SHP77 treated with DMSO at 0.1 percent for 48 hours (cell line): ENCODE data around the gene SUSD3.
"Not testable (repeated sequence)": the region's sequence is repeated elsewhere in the genome, so short reads cannot be mapped to it uniquely, and the experiment has no call there.

Experiments
- DNase-seq: peaks from one replicate; lab custom pipeline; 2025; lab: John Stamatoyannopoulos, UW

Gene SUSD3

DNA sequence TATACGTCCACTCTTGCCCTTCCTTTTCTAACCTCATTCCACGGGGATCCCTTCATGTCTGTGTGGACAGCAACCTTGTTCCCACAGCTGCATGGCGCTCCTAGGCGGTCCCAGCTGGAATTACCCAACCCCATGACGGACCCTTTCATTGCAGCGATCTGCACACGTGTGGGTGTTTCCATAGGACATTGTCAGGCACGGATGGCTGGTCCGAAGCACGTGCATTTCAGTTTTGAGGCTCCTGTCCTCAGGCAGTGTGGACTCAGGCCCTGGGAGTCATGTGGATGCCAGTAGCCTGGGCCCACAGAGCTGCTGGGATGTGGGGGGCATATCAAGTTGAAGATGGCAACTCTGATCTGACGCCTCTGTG is 52.5 kb downstream of the SUSD3 start:
- no peak for DNase-seq

DNA sequence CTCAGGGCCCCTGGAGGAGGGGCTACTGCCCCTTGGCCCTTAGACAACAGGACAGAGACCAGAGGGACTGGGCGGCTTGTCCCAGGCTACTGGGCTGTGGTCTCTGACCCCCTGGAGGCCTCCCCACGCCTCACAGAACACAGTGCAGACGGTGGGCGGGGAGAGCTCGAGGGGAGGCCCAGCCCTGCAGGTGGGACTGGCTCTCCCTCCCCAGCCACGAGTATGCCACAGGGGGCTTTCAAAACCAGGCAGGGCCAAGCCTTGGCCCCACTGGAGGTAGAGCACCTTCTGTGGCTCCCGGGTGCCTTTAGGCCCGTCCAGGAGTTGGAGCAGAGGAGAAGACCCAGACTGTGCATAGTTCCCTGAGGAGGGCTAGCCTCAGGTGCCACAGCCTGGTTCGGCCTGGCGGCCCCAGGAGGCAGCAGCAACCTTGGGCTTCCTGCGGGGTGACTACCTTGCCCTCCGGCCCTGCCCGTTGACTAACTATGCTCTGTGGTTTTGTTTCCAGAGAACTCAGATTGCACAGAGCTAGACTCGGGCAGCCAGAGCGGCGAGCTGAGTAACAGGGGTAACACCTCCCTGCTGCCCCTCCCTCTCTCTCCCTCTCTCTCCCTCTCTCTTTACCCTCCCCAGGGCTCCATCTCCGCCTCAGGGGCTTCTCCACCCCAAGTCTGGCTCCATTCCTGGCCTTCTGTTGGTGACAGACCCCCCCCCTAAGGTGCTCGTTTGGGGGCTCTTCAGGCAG is 53.0 kb downstream of the SUSD3 start:
- DNase-seq: no peak

DNA sequence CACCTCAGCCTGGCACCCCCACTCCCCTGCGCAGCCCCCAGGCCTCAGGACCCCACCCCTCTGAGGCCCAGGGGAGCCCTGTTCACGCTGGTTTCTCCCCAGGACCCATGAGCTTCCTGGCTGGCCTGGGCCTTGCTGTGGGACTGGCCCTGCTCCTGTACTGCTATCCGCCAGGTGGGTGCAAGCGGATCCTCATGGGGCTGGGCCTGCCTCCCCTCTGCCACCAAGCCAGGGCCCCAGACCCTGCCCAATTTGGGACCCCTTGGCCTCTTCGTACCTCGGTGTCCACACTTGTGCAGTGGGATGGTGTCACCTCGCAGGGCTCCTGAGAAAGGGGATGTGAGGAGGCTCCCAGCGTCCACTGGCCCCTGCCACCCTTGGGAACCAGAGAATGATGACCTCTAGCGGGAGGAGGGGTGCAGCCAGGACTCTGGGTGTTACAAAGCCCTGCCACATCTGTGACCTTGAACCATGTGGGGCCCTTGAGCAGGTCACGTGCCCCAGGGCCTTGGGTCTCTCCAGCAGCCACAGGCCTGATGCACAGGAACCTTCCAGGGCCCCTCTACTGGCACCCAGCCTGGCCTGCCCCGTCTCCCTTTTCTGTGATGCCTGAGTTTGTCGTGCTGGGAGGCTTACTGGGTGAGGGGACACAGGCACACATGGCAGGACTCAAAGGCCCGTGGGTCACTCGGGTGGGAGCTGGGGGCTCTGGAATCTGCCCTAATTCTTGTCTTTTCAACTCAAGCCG is 53.8 kb downstream of the SUSD3 start:
- no peak for DNase-seq

DNA sequence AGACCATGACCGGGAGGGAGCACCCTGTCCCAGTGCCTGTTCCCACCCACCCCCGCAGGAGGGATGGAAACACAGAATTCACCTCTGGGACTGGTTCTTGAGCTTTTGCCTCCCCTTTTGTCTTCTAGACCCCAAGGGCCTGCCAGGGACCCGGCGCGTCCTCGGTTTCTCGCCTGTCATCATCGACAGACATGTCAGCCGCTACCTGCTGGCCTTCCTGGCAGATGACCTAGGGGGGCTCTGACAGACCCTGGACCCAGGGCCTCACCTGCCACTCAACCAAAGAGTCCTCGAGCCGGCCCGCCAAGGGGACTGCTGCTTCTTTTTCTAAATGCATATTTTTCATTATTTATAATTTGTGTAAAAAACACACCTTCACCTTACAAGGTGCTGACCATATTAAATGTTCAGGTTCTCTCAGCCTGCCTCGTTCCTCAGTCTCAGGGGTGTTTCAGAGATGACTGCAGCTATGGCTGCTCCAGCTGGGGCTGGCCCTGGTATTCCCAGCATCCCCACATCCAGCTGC is 54.4 kb downstream of the SUSD3 start:
- DNase-seq: no peak

DNA sequence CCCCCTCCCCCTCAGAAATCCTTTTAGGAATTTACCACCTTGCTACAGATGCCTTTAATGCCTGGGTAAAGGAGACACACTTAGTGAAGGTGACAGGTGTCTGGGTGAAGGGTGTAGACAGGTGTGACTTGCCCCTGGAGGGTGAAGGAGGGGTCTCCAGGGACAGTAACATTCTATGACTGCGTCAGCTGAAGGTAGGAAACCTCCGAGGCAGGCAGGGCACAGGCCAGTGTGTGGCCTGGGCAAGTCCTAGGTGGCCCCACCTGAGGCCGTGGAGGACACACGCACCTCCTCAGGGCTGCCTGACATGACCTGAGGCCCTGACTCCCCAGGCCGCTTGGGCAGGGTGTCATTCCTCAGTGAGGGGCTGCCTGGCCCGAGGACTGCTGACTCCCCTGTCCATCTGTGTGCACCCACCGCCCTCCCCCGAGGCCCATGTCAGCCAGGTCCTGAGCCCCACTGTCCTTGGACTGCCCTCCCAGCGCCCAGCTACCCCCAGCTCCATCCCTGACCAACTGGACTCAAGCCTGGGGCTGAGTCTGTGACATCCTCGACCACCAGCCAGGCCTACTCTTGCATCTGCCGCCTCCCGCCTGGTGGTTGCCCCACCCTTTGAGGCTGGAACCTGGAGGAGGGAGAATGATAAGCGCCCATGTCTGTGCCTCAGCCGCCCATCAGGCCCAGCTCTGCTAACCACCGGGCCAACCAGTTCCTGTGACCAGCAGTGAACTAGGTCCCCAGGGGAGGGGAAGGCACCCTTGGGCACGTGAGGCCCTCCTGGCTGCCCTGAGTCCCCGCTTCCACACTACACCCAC is 55.9 kb downstream of the SUSD3 start:
- no peak for DNase-seq

DNA sequence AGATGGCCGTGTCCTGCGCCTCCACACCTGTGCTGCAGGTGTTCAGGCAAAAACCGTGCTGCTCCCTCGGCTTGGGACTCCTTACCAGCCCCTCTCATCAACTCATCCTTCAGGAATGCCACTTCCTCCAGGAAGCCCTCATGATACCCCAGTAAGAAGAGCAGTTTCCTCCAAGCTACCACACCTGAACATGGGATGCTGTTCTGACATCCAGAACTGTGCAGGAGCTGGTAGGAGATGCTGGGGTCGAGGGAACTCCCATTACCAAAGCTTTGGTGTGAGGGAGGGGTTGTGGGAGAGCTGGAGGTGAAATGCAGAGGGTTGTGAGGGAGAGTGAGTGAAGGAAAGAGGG is 56.5 kb downstream of the SUSD3 start:
- DNase-seq: no peak

DNA sequence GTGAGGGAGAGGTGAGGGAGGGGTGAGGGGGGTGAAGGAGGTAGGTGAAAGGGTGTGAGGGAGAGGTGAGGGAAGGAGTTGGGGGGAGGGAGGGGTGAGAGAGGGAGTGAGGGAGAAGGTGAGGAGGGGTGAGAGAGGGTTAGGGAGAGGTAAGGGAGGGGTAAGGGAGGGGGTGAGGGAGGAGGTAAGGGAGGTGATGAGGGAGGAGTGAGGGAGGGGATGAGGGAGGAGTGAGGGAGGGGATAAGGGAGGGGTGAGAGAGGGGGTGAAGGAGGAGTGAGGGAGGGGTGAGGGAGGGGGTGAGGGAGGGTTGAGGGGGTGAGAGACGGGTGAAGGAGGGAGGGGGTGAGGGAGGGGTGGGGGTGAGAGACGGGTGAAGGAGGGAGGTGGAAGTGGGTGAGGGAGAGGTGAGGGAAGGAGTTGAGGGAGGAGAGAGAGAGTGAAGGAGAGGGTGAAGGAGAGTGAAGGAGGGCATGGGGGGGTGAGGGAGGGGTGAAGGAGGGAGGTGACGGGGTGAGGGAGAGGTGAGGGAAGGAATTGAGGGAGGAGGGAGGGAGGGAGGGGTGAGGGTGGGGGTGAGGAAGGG is 57.1 kb downstream of the SUSD3 start:
- DNase-seq: no peak

DNA sequence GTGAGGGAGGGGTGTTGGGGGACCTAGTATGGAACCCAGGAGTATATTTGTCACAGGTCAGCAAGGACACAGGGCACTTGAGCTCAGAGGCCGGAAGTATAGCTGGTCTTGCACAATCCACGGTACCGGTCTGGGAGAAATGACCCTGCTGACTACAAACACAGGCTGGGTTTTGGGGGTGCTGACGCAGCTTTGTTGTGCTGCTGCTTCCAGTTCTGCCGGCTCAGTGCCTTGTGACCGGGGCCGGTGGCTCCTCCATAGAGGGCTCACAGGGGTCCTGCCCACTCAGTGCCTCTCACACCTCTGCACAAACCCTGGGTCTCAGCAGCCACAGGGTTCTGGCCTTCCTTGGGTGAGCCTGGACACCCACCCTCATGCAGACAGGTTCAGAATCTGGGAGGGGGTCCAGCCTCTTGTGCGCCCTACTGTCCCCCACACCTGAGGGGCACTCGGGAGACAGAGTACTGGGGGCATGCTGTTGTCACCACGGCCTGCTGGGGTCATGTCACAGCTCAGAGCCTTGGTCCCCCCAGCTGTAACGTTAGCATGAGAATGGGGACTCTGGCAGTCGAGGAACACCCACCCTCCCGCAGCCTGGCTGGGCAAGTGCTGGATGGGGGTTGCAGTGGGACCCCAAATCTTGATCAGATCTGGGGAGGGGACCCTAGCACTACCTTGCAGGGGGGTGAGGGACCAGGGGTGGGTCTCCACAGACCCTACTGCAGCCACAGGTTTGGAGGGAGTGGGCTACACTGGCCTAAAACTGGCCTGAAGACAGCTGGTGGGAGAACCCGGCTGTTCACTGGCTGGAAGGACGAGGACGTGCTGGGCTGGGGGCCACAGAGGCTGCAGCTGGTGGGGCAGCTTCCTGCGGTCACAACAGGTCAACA is 57.8 kb downstream of the SUSD3 start:
- no peak for DNase-seq

DNA sequence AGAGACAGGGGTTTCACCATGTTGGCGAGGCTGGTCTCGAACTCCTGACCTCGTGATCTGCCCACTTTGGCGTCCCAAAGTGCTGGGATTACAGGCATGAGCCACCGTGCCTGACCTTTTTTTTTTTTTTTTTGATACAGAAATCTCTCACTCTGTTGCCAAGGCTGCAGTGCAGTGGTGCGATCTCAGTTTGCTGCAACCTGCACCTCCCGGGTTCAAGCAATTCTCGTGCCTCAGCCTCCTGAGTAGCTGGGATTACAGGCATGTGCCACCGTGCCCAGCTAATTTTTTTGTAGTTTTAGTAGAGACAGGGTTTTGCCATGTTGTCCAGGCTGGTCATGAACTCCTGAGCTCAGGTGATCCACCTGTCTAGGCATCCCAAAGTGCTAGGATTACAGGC is 59.0 kb downstream of the SUSD3 start:
- DNase-seq: not testable (repeated sequence)

DNA sequence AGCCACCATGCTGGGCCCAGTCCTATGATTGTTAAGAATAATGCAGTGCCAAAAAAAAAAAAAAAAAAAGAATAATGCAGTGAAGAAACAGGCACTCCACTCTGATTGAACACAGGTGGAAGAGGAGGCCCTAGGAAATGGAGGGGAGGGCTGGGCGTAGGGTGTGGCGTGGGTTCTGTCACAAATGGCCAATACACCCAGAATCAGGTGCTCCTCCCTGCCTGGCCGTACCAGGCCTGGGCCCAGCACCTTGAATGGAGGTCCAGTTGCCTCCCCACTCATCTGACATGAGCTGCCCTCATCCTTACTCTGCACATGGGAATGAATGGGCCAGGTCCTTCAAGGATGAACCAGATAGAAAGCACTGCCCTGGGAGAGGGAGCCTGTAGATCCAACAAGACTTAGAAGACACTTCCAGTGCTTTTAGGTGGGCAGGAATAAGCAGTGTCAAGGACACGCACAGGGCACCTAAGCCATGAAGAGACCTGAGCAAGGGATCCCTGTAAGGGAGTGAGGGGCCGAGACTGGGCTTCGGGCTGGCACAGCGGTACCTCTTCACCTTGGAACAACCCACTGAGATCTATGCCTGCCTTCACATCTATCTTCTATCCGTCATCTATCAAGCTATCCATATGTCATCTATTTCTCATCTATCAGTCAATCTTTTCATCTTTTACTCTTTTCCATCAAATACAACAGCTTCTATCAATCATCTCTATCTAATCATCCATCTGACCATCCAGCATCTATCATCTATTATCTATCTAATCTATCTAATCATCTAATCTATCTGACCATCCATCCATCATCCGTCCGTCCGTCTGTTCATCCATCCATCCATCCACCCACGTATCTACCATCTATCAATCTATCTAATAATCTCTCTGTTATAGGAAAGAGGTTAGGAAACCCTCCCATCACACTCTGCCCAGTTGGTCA is 59.7 kb downstream of the SUSD3 start:
- no peak for DNase-seq

DNA sequence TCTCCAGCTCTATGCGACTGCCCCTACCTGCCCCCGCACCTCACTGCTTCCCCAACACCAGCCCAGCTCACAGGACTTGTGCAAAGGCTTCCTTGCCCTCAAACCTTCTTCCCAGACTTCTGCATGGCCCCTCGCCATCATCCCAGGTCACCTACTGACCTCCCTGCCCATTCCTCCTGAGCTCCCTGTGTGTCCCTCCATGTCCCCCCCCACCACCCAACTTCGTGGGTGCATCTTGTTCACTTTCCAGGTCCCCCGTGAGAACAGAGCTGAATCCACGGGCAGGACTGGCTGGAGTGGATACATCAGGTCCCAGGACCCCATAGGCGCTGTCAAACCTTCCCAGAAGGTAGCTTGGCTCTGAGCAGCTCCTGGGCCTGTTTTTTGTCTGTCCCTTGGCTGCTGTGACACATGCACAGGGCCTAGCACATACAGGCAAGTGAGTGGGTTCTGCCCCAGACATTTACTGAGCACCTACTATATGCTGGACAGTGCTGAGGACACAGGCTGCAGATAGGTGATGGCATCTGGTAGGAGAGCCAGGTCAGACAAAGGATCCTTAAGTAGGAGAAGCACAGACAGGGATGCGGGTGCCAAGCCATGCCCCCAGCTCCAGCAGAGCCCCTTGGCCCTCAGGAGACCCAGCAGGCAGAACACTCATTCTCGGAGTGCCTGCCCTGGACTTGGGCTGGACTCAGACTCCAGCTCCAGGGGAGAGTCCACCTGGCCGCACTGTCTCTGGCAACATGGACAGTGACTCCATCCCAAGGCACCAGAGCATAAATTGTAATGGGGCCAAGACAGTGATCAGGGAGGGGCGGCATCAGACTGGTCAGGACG is 60.6 kb downstream of the SUSD3 start:
- no peak for DNase-seq

DNA sequence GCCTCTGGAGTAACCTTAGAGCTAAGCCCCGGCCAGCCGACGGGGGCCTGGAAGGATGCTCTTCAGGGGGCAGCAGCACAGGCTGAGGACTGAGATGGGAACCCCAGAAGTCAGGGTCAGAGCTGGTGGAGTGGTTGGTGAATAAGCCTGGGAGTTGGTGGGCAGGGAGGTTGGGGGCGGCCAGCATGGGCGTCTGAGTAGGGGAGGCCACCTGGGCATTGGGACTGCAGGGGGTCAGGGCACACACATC is 61.1 kb downstream of the SUSD3 start:
- DNase-seq: no peak

DNA sequence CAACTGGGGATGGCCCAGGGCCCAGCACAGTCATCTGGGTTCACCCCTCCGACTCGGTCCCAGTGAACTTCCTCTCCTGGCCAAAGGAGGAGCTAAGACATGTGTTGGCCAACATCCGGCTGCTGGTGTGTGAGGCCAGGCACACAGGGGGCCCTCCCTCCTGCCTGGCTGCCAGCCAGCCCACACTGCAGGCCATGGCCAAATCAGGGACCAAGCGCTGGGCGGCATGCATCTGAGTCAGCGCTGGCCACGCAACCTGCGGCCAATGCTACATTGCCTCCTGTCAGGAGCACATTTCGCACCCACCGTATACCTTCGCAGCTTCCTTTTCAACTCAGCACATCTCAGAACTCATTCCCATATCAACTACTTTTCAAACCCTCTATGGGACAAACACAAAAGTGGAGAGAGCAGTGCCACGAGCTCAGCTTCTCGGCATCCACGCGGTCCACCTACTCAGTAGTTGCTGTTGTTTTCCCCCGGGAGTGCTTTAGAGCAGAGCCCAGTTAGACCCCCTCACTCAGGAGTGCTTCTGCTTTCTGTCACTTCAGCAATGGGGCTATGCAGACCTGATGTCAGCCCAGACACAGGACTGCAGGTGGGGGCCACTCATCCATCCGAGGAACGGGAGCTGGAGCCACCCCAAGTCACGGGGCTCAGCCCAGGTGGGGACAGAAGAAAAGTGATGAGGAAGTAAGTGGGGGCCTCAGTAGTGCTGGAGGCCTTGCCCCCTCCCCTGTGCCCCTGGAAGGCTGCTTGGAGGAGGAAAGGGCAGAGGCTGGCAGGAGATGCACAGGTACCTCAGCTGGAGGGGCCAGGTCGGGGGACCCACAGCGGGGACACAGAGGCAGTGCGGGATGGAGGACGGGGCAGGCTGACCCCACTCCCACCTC is 61.7 kb downstream of the SUSD3 start:
- DNase-seq: peak; percentile 62

DNA sequence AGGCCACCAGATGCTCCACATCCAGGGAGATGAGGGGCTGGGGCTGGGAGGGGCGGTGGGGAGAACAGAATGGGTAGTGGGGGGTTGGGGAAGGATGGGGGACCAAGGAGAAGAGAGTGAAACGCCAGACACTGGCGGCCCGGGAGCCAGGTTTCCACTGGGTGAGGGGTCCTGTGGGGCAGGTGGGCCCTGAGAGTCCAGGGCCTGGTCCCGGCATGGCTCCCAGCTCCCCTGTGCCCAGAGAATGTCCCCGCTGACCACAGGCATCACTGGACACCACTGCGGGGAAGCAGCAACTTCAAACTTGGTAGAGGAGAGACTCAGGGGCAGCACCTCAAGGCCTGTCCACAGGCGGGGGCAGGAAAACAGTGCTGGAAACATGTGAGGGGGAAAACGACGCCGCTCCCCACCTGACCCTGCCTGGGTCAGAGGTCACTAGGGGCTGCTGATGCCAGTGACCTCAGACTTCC is 62.4 kb downstream of the SUSD3 start:
- no peak for DNase-seq

DNA sequence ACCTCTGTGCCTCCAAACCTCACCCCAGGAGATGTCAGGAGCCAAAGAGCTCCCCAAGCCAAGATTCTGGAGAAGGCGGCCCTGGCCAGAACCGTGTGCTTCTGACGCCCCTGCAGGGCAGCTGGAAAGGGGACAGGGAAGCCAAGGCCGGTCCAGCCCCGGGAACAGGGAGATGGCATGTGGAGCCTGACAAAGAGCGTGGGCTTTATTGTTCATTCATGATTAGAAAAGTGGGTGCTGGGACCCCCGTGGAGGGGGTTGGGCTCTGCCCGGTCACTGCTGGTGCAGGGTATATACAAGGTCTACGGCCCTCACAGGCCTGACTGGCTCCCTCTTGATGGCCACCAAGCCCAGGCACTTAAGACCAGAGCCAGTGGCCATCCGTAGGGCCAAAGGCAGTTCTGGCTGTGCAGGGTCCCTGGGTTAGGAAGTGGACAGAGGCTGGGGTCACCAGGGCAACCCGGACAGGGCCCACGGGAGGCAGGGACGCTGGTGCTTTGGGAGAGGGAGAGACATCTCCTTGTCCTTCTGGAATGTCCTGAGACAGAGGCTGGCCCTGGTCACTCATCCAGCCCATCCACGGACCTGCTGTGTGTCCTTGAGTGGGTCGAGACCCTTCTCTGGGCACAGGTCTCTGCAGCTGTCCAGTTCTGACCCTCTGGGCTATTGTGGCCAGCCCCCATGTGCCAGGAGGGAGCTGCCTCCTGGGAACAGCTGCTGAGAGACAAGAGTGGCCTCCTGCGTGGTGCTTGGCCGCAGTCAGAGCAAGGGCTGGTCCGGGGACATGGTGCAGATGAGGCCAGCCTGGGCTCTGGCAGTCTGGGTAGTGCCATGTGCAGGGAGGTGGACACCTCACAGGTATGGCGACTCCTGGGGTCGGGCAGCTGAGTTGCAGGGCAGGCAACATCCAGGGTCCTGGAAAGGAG is 63.1 kb downstream of the SUSD3 start:
- DNase-seq: no peak

DNA sequence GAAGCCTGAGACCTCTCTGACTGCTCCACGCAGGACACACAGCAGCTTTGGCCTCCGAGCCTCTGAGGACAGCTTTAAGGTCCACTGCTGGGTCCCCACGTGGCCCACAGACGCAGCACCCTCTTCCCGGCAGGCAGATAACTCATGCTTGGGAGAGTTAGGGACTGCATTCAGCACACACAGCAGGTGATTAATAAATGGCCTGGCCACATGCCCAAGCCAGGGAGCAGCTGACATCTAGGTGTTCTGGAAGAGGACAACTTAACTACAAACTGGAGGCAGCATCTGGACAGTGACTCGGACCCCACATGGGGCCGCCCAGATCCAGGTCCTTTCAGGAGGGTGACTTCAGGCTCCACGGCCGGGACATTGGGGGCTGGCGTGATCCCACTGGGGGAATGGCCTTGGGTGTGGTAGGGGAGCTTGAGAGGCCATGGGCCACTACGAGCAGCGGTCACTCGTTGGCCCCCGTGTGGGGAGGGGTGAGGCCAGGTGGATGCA is 64.3 kb downstream of the SUSD3 start:
- DNase-seq: no peak
